ENCODE data around the gene CABLES1.

CABLES1 gene

DNA sequence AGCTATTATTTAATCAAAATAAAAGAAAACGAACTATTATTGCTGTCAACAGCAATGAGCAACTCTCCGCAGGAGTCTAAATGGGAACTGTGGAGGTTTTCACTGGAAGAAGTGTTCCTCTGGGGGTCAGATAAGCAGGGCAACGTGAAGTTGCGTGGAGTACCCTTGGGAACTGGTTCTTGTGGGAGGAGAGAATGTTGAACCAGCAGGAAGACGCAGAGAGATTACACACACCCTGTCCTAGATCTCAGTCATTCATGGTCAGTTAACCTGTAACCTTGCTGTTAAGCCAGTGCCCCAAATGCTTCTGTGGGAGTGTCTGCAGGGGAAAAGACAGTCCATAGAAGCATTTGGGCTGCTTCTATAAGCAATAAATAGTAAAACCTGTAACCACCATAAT is 20.4 kb upstream of the CABLES1 start:
- CTCF ChIA-PET: interaction anchor here (1.2 to 1.5 kb wide), 2 partner anchors 15 to 297 kb away, joined by 3 to 4 read pairs; no protein-coding TSS in a partner anchor
- POLR2A ChIA-PET: interaction anchor here (1.0 kb wide), 1 partner anchor 20 kb away, joined by 3 read pairs; no protein-coding TSS in a partner anchor

DNA sequence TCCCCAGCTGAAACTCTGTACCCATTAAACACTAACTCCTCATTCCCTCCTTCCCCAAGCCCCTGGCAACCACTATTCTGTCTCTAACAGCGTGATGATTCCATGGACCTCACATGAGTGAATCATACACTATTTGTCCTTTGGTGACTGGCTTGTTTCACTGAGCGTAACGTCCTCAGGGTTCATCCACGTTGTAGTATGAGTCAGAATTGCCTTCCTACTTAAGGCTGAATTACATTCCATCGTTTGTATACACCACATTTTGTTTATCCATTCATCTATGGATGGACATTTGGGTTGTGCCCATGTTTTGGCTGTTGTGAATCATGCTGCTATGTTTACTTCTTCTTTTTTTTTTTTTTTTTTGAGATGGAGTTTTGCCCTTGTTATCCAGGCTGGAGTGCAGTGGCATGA is 19.6 kb upstream of the CABLES1 start:
- no peaks in the 10 kb centered on the region for H3K9me3 ChIP-seq (ENCODE audit: control insufficient read depth, insufficient read depth, low read depth, low read length)
- H3K27ac ChIP-seq (ENCODE audit: extremely low read depth, low read depth, low read length): no peak overlapping the region
- H3K4me3 ChIP-seq (ENCODE audit: low read depth, low read length): no peak overlapping the region
- H3K36me3 ChIP-seq (ENCODE audit: control insufficient read depth in 2 of 2, insufficient read depth in 1 of 2, low read length in 2 of 2): no peaks in the 10 kb centered on the region
- CTCF ChIA-PET: interaction anchor here (0.7 kb wide), 1 partner anchor 316 kb away, joined by 3 read pairs; no protein-coding TSS in a partner anchor
- POLR2A ChIA-PET: no interaction called here
- H3K4me1 ChIP-seq (ENCODE audit: control insufficient read depth, insufficient read depth, low read length): peaks cover 12% of the 10 kb centered on the region
- TF ChIP-seq SP7 (tag by site-specific recombination; IDR thresholded peaks at IDR 0.05) (peak; percentile 93), RBAK (tag by site-specific recombination; IDR thresholded peaks at IDR 0.05) (no peak; the same call in 1 of the 2 replicates), ZNF549 (tag by site-specific recombination; IDR thresholded peaks at IDR 0.05) (no peak), ZBTB48 (tag by site-specific recombination; IDR thresholded peaks at IDR 0.05) (peak; percentile 56; the same call in 1 of the 2 replicates), ZNF366 (tag by site-specific recombination; conservative IDR thresholded peaks at IDR 0.05) (peak; percentile 59), ZBTB17 (tag by site-specific recombination; IDR thresholded peaks at IDR 0.05) (peak; percentile 57; the same call in 1 of the 2 replicates), ZNF23 (tag by site-specific recombination; IDR thresholded peaks at IDR 0.05; ENCODE audit: borderline replicate concordance) (no peak), KLF10 (tag by site-specific recombination; IDR thresholded peaks at IDR 0.05) (no peak), ZNF629 (tag by site-specific recombination; IDR thresholded peaks at IDR 0.05) (peak; percentile 86)
- TF ChIP-seq, protein P1, sequence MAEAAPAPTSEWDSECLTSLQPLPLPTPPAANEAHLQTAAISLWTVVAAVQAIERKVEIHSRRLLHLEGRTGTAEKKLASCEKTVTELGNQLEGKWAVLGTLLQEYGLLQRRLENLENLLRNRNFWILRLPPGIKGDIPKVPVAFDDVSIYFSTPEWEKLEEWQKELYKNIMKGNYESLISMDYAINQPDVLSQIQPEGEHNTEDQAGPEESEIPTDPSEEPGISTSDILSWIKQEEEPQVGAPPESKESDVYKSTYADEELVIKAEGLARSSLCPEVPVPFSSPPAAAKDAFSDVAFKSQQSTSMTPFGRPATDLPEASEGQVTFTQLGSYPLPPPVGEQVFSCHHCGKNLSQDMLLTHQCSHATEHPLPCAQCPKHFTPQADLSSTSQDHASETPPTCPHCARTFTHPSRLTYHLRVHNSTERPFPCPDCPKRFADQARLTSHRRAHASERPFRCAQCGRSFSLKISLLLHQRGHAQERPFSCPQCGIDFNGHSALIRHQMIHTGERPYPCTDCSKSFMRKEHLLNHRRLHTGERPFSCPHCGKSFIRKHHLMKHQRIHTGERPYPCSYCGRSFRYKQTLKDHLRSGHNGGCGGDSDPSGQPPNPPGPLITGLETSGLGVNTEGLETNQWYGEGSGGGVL (tag by site-specific recombination; IDR thresholded peaks at IDR 0.05): 0 out of 2 replicates have a peak, but pooled peaks have one; percentile 12
- TF ChIP-seq, protein P2, sequence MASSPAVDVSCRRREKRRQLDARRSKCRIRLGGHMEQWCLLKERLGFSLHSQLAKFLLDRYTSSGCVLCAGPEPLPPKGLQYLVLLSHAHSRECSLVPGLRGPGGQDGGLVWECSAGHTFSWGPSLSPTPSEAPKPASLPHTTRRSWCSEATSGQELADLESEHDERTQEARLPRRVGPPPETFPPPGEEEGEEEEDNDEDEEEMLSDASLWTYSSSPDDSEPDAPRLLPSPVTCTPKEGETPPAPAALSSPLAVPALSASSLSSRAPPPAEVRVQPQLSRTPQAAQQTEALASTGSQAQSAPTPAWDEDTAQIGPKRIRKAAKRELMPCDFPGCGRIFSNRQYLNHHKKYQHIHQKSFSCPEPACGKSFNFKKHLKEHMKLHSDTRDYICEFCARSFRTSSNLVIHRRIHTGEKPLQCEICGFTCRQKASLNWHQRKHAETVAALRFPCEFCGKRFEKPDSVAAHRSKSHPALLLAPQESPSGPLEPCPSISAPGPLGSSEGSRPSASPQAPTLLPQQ (tag by site-specific recombination; IDR thresholded peaks at IDR 0.05): 0 out of 2 replicates have a peak, but pooled peaks have one; percentile 48

More for the DNA sequence above, 20.4 kb upstream of the CABLES1 start:
- H3K4me3 ChIP-seq (ENCODE audit: low read depth, low read length): no peak overlapping the region
- H3K27ac ChIP-seq (ENCODE audit: extremely low read depth, low read depth, low read length): no peak overlapping the region
- peaks cover 12% of the 10 kb centered on the region for H3K4me1 ChIP-seq (ENCODE audit: control insufficient read depth, insufficient read depth, low read length)
- no peaks in the 10 kb centered on the region for H3K36me3 ChIP-seq (ENCODE audit: control insufficient read depth in 2 of 2, insufficient read depth in 1 of 2, low read length in 2 of 2)
- H3K9me3 ChIP-seq (ENCODE audit: control insufficient read depth, insufficient read depth, low read depth, low read length): no peaks in the 10 kb centered on the region
- TF ChIP-seq ZNF292 (tag by site-specific recombination; IDR thresholded peaks at IDR 0.05; ENCODE audit: borderline replicate concordance, low read depth): no peak
- no peak for TF ChIP-seq ZNF221 (tag by site-specific recombination; IDR thresholded peaks at IDR 0.05; ENCODE audit: borderline replicate concordance)
- TF ChIP-seq, protein P3, sequence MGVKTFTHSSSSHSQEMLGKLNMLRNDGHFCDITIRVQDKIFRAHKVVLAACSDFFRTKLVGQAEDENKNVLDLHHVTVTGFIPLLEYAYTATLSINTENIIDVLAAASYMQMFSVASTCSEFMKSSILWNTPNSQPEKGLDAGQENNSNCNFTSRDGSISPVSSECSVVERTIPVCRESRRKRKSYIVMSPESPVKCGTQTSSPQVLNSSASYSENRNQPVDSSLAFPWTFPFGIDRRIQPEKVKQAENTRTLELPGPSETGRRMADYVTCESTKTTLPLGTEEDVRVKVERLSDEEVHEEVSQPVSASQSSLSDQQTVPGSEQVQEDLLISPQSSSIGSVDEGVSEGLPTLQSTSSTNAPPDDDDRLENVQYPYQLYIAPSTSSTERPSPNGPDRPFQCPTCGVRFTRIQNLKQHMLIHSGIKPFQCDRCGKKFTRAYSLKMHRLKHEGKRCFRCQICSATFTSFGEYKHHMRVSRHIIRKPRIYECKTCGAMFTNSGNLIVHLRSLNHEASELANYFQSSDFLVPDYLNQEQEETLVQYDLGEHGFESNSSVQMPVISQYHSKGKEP (tag by site-specific recombination; IDR thresholded peaks at IDR 0.05): no peak
- TF ChIP-seq ZNF791 (tag by site-specific recombination; IDR thresholded peaks at IDR 0.05): no peak
- TF ChIP-seq, protein P4, sequence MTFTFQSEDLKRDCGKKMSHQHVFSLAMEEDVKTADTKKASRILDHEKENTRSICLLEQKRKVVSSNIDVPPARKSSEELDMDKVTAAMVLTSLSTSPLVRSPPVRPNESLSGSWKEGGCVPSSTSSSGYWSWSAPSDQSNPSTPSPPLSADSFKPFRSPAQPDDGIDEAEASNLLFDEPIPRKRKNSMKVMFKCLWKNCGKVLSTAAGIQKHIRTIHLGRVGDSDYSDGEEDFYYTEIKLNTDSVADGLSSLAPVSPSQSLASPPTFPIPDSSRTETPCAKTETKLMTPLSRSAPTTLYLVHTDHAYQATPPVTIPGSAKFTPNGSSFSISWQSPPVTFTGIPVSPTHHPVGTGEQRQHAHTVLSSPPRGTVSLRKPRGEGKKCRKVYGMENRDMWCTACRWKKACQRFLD (tag by site-specific recombination; IDR thresholded peaks at IDR 0.05): no peak
- TF ChIP-seq ZNF354C (tag by site-specific recombination; IDR thresholded peaks at IDR 0.05; ENCODE audit: borderline replicate concordance, low read depth): no peak
- TF ChIP-seq ZNF146 (tag by site-specific recombination; IDR thresholded peaks at IDR 0.05): no peak
- TF ChIP-seq, protein P5, sequence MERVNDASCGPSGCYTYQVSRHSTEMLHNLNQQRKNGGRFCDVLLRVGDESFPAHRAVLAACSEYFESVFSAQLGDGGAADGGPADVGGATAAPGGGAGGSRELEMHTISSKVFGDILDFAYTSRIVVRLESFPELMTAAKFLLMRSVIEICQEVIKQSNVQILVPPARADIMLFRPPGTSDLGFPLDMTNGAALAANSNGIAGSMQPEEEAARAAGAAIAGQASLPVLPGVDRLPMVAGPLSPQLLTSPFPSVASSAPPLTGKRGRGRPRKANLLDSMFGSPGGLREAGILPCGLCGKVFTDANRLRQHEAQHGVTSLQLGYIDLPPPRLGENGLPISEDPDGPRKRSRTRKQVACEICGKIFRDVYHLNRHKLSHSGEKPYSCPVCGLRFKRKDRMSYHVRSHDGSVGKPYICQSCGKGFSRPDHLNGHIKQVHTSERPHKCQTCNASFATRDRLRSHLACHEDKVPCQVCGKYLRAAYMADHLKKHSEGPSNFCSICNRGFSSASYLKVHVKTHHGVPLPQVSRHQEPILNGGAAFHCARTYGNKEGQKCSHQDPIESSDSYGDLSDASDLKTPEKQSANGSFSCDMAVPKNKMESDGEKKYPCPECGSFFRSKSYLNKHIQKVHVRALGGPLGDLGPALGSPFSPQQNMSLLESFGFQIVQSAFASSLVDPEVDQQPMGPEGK (tag by site-specific recombination; IDR thresholded peaks at IDR 0.05): no peak
- TF ChIP-seq ZNF658 (tag by site-specific recombination; IDR thresholded peaks at IDR 0.05): no peak
- TF ChIP-seq ZBTB21 (tag by site-specific recombination; IDR thresholded peaks at IDR 0.05): no peak
- no peak for TF ChIP-seq ZNF521 (tag by site-specific recombination; IDR thresholded peaks at IDR 0.05)
- no peak for TF ChIP-seq ZNF433 (tag by site-specific recombination; IDR thresholded peaks at IDR 0.05; ENCODE audit: low read depth)
- no peak for TF ChIP-seq MZF1 (tag by site-specific recombination; IDR thresholded peaks at IDR 0.05; ENCODE audit: borderline replicate concordance)
- TF ChIP-seq, protein P6, sequence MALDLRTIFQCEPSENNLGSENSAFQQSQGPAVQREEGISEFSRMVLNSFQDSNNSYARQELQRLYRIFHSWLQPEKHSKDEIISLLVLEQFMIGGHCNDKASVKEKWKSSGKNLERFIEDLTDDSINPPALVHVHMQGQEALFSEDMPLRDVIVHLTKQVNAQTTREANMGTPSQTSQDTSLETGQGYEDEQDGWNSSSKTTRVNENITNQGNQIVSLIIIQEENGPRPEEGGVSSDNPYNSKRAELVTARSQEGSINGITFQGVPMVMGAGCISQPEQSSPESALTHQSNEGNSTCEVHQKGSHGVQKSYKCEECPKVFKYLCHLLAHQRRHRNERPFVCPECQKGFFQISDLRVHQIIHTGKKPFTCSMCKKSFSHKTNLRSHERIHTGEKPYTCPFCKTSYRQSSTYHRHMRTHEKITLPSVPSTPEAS (tag by site-specific recombination; IDR thresholded peaks at IDR 0.05): no peak
- no peak for TF ChIP-seq ZFHX2 (tag by site-specific recombination; conservative IDR thresholded peaks at IDR 0.05)
- TF ChIP-seq ZNF140 (tag by site-specific recombination; IDR thresholded peaks at IDR 0.05): no peak
- TF ChIP-seq, protein P7, sequence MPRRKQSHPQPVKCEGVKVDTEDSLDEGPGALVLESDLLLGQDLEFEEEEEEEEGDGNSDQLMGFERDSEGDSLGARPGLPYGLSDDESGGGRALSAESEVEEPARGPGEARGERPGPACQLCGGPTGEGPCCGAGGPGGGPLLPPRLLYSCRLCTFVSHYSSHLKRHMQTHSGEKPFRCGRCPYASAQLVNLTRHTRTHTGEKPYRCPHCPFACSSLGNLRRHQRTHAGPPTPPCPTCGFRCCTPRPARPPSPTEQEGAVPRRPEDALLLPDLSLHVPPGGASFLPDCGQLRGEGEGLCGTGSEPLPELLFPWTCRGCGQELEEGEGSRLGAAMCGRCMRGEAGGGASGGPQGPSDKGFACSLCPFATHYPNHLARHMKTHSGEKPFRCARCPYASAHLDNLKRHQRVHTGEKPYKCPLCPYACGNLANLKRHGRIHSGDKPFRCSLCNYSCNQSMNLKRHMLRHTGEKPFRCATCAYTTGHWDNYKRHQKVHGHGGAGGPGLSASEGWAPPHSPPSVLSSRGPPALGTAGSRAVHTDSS (tag by site-specific recombination; IDR thresholded peaks at IDR 0.05): no peak
- no peak for TF ChIP-seq ZNF311 (tag by site-specific recombination; IDR thresholded peaks at IDR 0.05; ENCODE audit: borderline replicate concordance)
